ENCODE data around the gene GAMT. TPM values are rescaled to one million over a fixed set of nuclear protein-coding genes. Genes with fewer than 3 reads are reported as not detected.

Gene GAMT
- total RNA-seq, 1 experiment from 2014 or later: 27.3 TPM

GRCh38 chr19:1430246-1430645, 28.9 kb upstream of the GAMT start:
- CTCF ChIA-PET: no interaction called here
- Histone ChIP-seq H3K4me1 (replicated peaks; ENCODE audit: insufficient read depth) (no peaks in the 10 kb centered on the region), H2AFZ (no peak overlapping the region), H3K9me3 (ENCODE audit: insufficient read depth, low read depth) (no peaks in the 10 kb centered on the region), H3K27ac (no peak overlapping the region), H3K79me2 (ENCODE audit: low read depth) (no peaks in the 10 kb centered on the region), H3F3A (ENCODE audit: insufficient read depth, low read depth) (peaks cover 2% of the 10 kb centered on the region; the same call in 1 of the 2 replicates), H3K4me3 (no peak overlapping the region), H3K27me3 (ENCODE audit: insufficient read depth, low read depth) (no peaks in the 10 kb centered on the region), H3K9me2 (ENCODE audit: insufficient read depth) (no peaks in the 10 kb centered on the region), H4K20me1 (ENCODE audit: insufficient read depth) (no peaks in the 10 kb centered on the region), H3K36me3 (ENCODE audit: low read depth) (no peaks in the 10 kb centered on the region), H3K4me2 (no peak overlapping the region)
- TF ChIP-seq EZH2 (IDR thresholded peaks at IDR 0.05; ENCODE audit: low read depth): no peak
- POLR2A ChIA-PET (ENCODE audit: unreplicated experiment): no interaction called here
- DNase-seq: no peak
- intact Hi-C loops (cut with micrococcal nuclease; ENCODE audit: unreplicated experiment): no loop called here
- BruUV-seq (replicated peaks): no TSS peak

GRCh38 chr19:1429750-1430149, 28.4 kb upstream of the GAMT start:
- Histone ChIP-seq H3K27ac (no peak overlapping the region), H3K9me2 (ENCODE audit: insufficient read depth) (no peaks in the 10 kb centered on the region), H2AFZ (no peak overlapping the region), H3K27me3 (ENCODE audit: insufficient read depth, low read depth) (no peaks in the 10 kb centered on the region), H3K4me2 (no peak overlapping the region), H4K20me1 (ENCODE audit: insufficient read depth) (no peaks in the 10 kb centered on the region; the same call in none of the 2 replicates), H3K79me2 (ENCODE audit: low read depth) (no peaks in the 10 kb centered on the region), H3K36me3 (ENCODE audit: low read depth) (no peaks in the 10 kb centered on the region), H3K4me1 (replicated peaks; ENCODE audit: insufficient read depth) (no peaks in the 10 kb centered on the region), H3F3A (ENCODE audit: insufficient read depth, low read depth) (no peaks in the 10 kb centered on the region), H3K9me3 (ENCODE audit: insufficient read depth, low read depth) (no peaks in the 10 kb centered on the region), H3K4me3 (no peak overlapping the region)
- DNase-seq: no peak
- CTCF ChIA-PET: no interaction called here
- no TSS peak for BruUV-seq (replicated peaks)
- POLR2A ChIA-PET (ENCODE audit: unreplicated experiment): no interaction called here
- TF ChIP-seq CTCF (conservative IDR thresholded peaks at IDR 0.05) (no peak), EZH2 (IDR thresholded peaks at IDR 0.05; ENCODE audit: low read depth) (no peak)
- intact Hi-C loops (cut with micrococcal nuclease; ENCODE audit: unreplicated experiment): no loop called here

- H3K27me3 ChIP-seq (ENCODE audit: insufficient read depth, low read depth): no peaks in the 10 kb centered on the region
- no peak overlapping the region for H3K4me3 ChIP-seq
- H3K9me3 ChIP-seq (ENCODE audit: insufficient read depth, low read depth): no peaks in the 10 kb centered on the region
- BruUV-seq (replicated peaks): no TSS peak
- no peak overlapping the region for H3K4me2 ChIP-seq
- TF ChIP-seq EZH2 (IDR thresholded peaks at IDR 0.05; ENCODE audit: low read depth) (no peak), CTCF (conservative IDR thresholded peaks at IDR 0.05) (no peak)
- H3K36me3 ChIP-seq (ENCODE audit: low read depth): no peaks in the 10 kb centered on the region
- ChIA-PET CTCF (no interaction called here), POLR2A (ENCODE audit: unreplicated experiment) (no interaction called here)
- H3K27ac ChIP-seq: no peak overlapping the region
- H3K79me2 ChIP-seq (ENCODE audit: low read depth): no peaks in the 10 kb centered on the region
- no peaks in the 10 kb centered on the region for H3K9me2 ChIP-seq (ENCODE audit: insufficient read depth)
- no peaks in the 10 kb centered on the region; the same call in none of the 2 replicates for H4K20me1 ChIP-seq (ENCODE audit: insufficient read depth)
- no peak for DNase-seq
- no peaks in the 10 kb centered on the region for H3K4me1 ChIP-seq (replicated peaks; ENCODE audit: insufficient read depth)
- intact Hi-C loops (cut with micrococcal nuclease; ENCODE audit: unreplicated experiment): no loop called here
- no peak overlapping the region for H2AFZ ChIP-seq
- H3F3A ChIP-seq (ENCODE audit: insufficient read depth, low read depth): no peaks in the 10 kb centered on the region
Observed at GRCh38 chr19:1428738-1429391, 27.5 kb upstream of the GAMT start.

All from PC-9 (cell line).